Stimulated activated CD4-positive, alpha-beta T cell treated with anti-CD3 and anti-CD28 coated beads, TNF-alpha, amount 100 ng/mL, for 4 hours (primary cell): ENCODE measurements around the gene LHX3.

Experiments
- DNase-seq, 3 experiments: peaks; one replicate each; pipeline ENCODE4 v3.0.0-alpha.2; 2020; ENCODE audit warnings: low read depth in 3 of 3

Gene LHX3

GRCh38 chr9:136177224-136177623 is 27.7 kb downstream of the LHX3 start:
- no peak for DNase-seq

- no peak for DNase-seq
These were observed 29.2 kb downstream of the LHX3 start for GRCh38 chr9:136175616-136176197.

GRCh38 chr9:136174779-136175615 is 29.9 kb downstream of the LHX3 start:
- DNase-seq: no peak

- no peak for DNase-seq
These were observed 31.2 kb downstream of the LHX3 start for GRCh38 chr9:136173648-136174290.

GRCh38 chr9:136172412-136173079 is 32.4 kb downstream of the LHX3 start:
- no peak for DNase-seq

GRCh38 chr9:136171801-136172411 is 33.0 kb downstream of the LHX3 start:
- no peak for DNase-seq

DNA sequence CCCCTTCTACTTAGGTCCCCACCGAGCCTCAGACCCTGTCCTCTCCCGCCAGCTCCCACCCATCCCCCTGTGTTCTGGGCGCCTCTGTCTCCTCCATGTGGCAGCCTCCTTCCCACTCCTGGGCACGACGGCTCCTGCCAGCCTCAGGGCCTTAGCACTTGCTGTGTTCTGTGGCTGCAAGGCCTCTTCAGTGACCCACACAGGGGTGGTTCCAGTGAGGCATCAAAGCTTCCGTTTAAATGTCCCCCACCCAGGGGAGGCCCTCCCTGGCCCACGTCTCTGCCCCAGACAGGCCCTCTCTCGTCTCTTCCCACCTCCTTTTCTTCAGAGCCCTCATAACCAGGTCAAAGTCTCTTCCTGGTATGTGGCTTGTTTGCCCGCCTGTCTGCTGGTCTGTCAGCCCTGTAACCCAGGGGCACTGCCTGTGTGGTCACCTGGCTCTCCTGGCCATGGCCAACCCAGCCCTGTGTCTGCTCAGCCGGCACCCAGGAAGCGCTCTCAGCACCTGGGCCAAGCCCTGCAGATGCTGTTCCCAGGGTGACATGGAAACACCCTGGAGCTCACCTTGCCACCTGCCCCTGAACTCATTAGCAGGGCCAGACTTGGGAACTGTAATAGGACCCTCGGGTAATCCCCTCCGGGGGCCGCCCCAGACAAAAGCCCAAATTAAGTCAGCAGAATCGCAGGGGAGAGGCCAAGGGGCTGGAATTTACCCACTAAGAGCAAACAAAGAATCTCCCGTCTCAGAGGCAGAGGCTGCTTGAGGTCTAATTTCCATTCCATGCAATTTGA is 33.7 kb downstream of the LHX3 start:
- no peak for DNase-seq

DNA sequence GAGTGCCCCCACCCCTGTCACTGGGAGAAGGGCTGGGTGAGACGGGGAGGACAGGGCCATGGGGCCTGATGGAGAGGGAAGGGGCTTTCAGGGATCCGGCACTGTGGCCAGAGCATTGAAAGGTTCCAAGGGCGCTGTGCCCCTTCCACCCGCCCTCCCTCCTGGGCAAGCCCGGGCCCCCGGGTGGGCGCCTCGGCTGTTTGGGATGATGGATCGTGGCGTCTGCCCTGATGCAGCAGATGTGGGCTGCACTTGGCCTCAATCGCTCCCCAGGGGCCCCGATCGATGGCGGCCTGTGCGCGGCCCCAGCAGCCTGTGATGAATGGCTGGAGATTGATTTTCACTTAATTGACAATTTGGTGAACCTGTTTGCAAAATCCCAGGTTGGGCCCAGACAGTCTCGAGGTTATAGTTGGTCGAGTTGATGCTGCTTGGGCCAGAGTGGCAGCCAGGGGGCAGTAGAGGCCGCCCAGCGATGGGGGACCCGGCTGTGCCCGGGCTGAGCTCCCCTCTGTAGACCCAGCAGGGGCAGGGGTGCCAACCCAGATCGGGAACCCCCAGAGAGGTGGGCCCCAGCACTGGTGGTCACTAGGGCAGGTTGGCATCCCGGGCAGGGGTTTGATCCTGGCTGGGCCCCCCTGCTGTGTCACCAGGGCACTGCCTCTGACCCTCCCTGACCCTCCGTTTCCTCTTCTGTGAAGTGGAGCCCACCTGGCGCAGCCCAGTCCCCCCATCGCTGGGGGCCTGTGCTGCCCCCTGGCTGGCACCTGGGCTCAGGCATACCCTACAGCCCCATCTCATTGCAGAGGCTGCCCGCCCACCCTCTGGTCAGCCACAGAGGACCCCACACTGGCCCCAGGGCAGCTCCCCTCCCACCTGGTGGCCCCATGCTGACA is 34.7 kb downstream of the LHX3 start:
- DNase-seq: peak; percentile 10 to 20 (median 18)

GRCh38 chr9:136169495-136169894 is 35.4 kb downstream of the LHX3 start:
- no peak for DNase-seq

DNA sequence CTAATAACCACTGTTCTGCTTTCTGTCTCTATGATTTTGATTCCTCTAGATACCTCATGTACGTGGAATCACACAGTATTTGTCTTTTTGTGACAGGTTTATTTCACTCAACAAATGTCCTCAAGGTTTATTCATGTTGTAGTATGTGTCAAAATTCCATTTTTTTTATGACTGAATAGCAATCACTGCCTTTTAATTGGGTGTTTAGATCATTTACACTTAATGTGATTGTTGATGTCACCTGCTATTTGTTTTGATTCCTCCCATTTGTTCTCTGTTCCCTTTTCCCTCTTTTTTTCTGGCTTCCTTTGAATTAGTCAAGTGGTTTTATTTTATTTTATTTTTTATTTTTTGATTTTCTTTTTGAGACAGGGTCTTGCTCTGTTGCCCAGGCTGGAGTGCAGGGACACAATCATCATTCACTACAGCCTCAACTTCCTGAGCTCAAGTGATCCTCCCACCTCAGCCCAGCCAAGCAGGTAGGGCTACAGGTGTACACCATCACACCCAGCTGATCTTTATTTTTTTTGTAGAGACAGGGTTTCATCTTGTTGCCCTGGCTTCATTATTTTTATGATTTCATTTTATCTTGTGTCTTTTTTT is 41.6 kb downstream of the LHX3 start:
- no peak for DNase-seq

DNA sequence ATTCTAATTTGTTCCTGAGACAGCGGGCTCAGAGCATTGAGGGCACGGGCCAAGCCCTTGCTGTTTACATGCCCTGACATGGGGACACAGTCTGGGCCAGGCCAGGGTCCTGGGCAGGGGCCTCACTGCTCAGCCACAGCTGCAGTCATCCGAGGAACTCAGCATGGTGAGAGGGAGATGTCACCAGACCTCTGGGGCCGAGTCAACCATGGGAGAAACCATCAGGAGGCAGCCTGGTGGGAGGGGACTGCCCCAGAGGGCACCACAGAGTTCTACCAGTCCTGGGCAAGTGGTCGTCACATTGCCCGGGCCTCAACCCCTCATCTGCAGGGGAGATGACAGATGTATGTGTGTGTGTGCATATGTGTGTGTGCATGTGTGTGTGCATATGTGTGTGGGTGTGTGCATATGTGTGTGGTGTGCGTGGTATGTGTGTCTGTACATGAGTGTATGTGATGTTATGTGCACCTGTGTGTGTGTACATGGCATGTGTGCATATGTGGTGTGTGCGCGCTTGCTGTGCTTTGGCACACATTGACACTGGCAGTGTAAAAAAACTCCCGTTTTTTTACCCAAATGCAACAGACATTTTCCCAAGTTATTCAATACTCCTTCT is 43.8 kb downstream of the LHX3 start:
- DNase-seq: no peak

- no peak for DNase-seq
These were observed 44.5 kb downstream of the LHX3 start for GRCh38 chr9:136160381-136160841.

- no peak for DNase-seq
These were observed 45.1 kb downstream of the LHX3 start for GRCh38 chr9:136159851-136160250.

- DNase-seq: no peak
These were observed 47.3 kb downstream of the LHX3 start for GRCh38 chr9:136157477-136158265.

- DNase-seq: no peak
These were observed 48.5 kb downstream of the LHX3 start for GRCh38 chr9:136156209-136157120.

- DNase-seq: no peak
These were observed 49.4 kb downstream of the LHX3 start for GRCh38 chr9:136155576-136155975.

- no peak for DNase-seq
These were observed 50.0 kb downstream of the LHX3 start for GRCh38 chr9:136154943-136155342.
